Panc1 (cell line): ENCODE measurements around the gene INSYN1.

ENCODE experiments used
- POLR2AphosphoS5 ChIP-seq: IDR thresholded peaks from 2 replicates; pipeline ENCODE4 v1.6.1; 2012; ENCODE audit warnings: mild to moderate bottlenecking, low read depth, low read length, moderate library complexity
- SIN3A ChIP-seq: IDR thresholded peaks from 2 replicates; pipeline ENCODE4 v1.6.1; 2012; ENCODE audit warnings: low read depth, mild to moderate bottlenecking, low read length, moderate library complexity, borderline replicate concordance; ENCODE audit not compliant: insufficient read depth
- TCF7L2 ChIP-seq: IDR thresholded peaks from 2 replicates; pipeline ENCODE4 v1.6.1; 2011; ENCODE audit warnings: mild to moderate bottlenecking, low read depth, low read length, inconsistent platforms
- TF ChIP-seq, protein P1 (sequence below): fragments of 450-650 bp; IDR thresholded peaks from 2 replicates; pipeline ENCODE4 v1.5.1; 2017; ENCODE audit warnings: mild to moderate bottlenecking

DNA sequence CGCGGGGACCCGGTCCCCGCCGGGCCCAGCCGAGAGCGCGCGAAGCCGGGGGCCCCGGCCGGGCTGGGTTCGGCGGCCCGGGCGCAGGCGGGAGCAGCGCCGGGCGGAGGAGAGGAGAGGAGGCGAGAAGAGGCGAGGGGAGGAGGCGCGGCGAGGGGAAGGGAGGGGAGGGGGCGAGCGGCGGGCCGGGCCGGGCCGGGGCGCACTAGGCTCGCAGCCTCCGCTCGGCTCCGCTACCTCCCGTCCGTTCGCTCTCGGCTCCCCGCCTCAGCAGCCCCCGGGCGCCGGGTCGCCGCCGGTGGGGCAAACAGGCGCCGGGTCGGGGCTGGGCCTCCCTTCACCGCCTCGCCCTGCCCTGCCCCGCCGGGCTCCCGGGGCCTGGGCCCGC is 351 bp downstream of the INSYN1 start:
- TF ChIP-seq, protein P1, sequence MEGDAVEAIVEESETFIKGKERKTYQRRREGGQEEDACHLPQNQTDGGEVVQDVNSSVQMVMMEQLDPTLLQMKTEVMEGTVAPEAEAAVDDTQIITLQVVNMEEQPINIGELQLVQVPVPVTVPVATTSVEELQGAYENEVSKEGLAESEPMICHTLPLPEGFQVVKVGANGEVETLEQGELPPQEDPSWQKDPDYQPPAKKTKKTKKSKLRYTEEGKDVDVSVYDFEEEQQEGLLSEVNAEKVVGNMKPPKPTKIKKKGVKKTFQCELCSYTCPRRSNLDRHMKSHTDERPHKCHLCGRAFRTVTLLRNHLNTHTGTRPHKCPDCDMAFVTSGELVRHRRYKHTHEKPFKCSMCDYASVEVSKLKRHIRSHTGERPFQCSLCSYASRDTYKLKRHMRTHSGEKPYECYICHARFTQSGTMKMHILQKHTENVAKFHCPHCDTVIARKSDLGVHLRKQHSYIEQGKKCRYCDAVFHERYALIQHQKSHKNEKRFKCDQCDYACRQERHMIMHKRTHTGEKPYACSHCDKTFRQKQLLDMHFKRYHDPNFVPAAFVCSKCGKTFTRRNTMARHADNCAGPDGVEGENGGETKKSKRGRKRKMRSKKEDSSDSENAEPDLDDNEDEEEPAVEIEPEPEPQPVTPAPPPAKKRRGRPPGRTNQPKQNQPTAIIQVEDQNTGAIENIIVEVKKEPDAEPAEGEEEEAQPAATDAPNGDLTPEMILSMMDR = no peak
- no peak for TF ChIP-seq TCF7L2
- no peak for TF ChIP-seq POLR2AphosphoS5
- no peak for TF ChIP-seq SIN3A
